HG03520 (cell line): ENCODE data around the gene TUBB2A.

Source experiments
- ATAC-seq: cut with Tn5 transposase; IDR thresholded peaks from one replicate; pipeline ENCODE4 v1.9.1; 2021; ENCODE audit warnings: mild to moderate bottlenecking, moderate library complexity; ENCODE audit not compliant: unreplicated experiment

Gene TUBB2A

DNA sequence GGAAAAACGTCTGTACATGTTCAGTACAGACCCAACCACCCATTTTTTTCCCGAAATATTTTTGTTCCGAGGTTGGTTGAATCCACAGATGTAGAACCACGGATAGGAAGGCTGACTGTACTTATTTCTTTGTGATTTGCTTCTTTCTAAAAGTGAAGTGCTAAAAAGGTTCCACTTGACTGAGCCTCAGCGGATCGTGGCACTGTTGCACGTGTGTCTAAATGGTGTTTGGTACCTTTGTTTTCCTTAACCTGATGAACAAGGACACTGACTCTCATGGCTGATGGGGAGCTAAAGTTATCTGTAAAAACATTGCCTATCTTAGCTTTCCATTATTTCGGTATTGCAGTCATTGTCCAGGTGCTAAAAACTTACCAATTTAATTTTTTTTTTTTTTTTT, 32.7 kb downstream of the TUBB2A start:
- ATAC-seq: no peak

DNA sequence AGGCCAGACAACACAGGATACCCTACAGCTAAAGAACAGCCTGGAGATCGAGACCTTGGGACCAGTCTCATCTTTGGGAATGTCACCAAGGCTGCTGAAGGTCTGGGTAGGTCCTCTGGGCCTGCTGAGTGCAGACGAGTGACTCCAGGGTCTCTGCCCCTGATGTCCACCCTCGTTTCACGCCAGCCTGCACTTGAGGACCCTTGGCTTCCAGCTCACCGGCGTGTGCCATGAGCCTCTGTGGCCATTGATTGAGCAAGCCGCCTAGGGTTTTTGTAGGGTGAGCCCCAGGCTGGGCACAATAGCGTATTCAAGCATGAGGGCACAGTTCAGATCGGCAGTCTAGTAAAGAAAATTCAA, 34.5 kb downstream of the TUBB2A start:
- ATAC-seq: no peak

DNA sequence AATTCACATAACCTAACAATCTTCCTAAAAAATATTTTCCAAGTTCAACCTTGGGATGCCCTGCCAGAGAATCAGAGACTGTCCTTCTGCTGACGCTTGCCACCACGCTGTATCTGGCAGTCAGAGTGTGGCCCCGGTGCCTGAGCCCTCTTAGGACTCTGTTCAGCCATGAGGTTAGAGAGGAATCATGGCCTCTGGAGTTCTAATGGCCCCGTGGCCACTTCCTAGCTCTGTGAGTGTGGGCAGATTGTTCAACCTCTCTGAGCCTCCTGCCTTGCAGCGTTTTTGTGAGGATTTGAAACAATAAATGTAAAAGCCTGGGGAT, 36.6 kb downstream of the TUBB2A start:
- no peak for ATAC-seq

DNA sequence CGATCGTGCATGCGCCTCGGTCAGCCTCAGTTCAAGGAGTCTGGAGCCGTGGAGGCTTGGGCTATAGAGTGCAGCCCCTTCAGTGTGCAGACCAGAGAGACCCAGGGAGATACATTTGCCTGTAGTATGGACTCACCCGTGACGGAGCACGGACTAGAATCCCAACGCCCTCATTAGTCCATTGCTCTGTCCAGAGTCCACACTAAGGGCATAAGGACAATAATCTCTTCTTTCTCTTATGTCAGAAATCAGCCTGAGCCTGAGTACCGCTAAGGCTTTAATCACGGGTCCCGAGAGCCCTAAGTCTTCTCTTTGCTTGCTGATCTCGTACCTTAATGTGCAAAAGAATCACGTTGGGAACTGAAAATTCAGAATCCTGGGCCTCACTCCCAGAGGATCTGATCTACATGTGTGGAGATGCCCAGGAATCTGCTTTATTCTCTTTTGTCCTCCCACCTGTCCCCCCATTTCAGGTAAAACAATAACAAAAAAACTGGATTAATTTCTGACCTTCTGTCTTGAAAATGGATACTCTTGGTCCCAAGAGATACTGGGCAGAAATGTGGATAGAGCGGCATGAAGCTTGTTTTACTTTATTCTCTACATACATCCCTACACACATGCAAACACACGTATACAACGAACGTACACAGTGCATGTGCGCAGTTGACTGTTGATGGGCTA, 38.2 kb downstream of the TUBB2A start:
- peak; percentile 23 for ATAC-seq

DNA sequence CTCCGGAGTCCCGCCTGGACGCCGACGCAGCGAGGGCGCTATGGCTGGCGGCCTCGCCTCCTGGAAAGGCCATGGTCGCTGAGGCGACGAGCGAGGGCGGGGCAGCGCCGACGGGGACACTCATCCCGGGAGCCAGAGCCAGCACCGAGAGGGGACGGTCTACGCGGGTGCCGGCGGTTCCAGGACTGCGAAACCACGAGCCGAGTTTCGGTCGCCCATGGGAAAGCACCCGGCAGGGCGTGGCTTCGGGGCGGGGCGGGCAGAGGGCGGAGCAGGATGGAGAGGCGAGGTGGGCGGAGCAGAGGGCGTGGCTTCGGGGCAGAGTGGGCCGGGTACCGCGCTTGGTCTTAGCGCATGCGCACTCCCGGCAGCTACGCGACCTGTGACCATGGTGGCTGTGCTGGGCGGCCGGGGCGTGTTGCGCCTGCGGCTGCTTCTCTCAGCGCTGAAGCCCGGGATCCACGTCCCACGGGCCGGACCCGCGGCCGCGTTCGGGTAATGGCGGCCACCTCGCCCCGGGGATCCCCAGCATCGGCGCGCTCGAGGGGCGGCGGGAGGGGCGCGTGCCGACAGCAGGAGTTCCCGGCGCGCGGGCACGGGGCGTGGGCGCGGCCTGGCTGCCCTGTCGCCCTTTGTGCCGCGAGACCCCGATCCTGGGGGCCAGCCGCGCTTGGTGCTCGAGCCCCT, 38.8 kb downstream of the TUBB2A start, which contains the start of gene BPHL:
TSS of gene BPHL (plus strand) at position 359 of the 687 bp plus-strand sequence. CDS start at position 389, 30 bp downstream.
- peak; percentile 90 for ATAC-seq

DNA sequence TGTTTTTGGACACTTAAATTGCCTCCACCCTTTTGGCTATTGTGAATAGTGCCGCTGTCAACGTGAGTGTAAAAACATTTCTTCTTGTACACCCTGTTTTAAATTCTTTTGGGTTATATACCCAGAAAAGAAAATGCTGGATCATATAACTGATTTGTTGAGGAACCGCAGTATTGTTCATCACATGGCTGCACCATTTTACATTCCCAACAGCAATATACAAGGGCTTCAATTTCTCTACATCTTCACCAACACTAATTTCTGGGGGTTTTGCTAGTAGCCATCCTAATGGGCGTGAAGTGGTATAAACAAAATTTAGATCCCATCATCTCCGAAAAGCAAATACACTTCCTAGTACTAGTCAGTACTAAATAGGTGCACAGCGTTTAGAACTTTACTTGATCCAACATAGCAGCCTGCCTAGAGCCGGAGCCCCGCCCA, 39.4 kb downstream of the TUBB2A start:
- no peak for ATAC-seq

DNA sequence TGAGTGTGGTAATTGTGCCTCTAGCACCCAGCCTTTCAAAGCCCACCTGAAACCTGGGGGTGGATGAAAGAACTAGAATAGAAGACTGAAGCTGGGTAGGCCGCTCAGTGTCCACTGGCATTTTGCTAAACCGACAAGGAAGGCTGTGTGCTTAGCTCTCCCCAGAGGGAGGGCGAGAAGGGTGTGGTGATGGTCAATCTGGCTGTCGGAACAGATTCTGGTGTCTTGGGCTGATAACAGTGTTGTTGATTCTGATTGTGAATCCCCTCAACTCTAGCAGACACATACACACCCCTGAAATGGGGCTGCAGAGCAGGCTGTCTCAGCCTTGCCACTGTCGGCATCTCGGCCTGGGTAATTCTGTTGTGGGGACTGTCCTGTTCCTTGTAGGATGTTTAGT, 43.0 kb downstream of the TUBB2A start:
- ATAC-seq: no peak

DNA sequence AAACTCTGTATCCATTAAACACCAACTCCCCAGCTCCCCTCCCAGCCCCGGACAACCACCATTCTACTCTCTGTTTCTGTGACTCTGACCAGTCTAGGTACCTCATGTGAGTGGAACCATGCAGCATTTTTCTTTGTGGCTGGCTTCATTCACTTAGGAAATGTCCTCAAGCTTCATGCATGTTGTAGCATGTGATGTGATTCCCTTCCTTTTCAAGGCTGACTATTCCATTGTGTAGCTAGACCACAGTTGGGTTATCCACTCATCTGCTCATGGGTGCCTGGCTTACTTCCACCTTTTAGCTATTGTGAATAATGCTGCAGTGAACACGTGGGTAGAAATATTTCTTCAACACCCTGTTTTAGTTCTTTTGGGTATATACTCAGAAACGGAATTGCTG, 47.6 kb downstream of the TUBB2A start:
- no peak for ATAC-seq

DNA sequence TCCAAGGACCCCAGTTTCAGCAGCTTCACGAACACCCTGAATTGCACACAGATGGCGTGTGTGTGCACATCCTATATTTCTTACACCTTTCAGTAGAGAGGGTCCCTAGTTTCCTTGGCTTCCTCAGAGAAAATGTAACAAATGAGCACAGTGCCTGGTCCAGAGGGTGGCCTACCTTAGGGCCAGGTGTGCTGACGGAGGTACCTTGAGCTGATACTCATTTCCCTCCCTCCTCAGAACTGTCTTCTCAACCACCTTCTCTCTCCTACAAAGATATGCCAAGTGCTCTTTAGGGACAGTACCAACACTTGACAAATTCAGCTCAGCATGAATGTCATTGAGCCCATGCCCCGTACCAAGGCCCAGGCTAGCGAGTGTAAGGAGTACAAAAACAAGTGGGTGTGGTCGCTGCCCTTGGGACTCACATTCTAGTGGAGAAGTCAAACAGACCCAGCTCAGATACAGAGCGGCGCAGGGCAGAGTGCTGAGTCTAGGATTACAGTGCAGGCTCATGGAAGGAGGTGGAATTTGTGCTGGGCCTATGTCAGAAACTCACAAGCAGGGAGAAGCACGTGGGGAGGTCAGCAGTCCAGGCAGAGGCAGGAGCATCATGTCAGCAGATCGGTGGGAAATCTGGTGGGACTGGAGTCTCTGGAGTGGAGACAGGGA, 48.5 kb downstream of the TUBB2A start:
- no peak for ATAC-seq
